OCI-LY1 (cell line): ENCODE measurements around the gene SLC27A3.

ENCODE experiments used
- H2AFZ ChIP-seq: fragments of 200-600 bp; sonication (generic), shearing (Covaris generic); 2 replicates; pipeline ENCODE4 v1.6.0; 2014; ENCODE audit warnings: antibody characterized with exemption, mild to moderate bottlenecking, low read length
- H3F3A ChIP-seq: fragments of 200-600 bp; sonication (generic), shearing (Covaris generic); 2 replicates; pipeline ENCODE4 v1.6.0; 2014; ENCODE audit warnings: mild to moderate bottlenecking, antibody characterized with exemption, low read length, moderate library complexity; ENCODE audit not compliant: insufficient read depth
- H3K27ac ChIP-seq: fragments of 200-600 bp; sonication (generic); 2 replicates; pipeline ENCODE4 v1.5.1; 2014; ENCODE audit warnings: low read length, mixed run types, mild to moderate bottlenecking, low read depth; ENCODE audit not compliant: poor library complexity, severe bottlenecking
- H3K27me3 ChIP-seq: fragments of 200-600 bp; sonication (generic); 2 replicates; pipeline ENCODE4 v1.6.0; 2014; ENCODE audit warnings: antibody characterized with exemption, mild to moderate bottlenecking, low read length, moderate library complexity; ENCODE audit not compliant: insufficient read depth
- H3K36me3 ChIP-seq: fragments of 200-600 bp; sonication (generic); 2 replicates; pipeline ENCODE4 v1.6.1; 2014; ENCODE audit warnings: mild to moderate bottlenecking, antibody characterized with exemption, low read length, moderate library complexity, mixed read lengths; ENCODE audit not compliant: insufficient read depth
- H3K4me1 ChIP-seq: fragments of 200-600 bp; sonication (generic); 2 replicates; pipeline ENCODE4 v1.5.1; 2014; ENCODE audit warnings: mild to moderate bottlenecking, low read length, moderate library complexity; ENCODE audit not compliant: insufficient read depth, severe bottlenecking
- H3K4me2 ChIP-seq: fragments of 200-600 bp; sonication (generic), shearing (Covaris generic); 2 replicates; pipeline ENCODE4 v1.6.1; 2014; ENCODE audit warnings: low read length
- H3K4me3 ChIP-seq: fragments of 200-600 bp; sonication (generic); 2 replicates; pipeline ENCODE4 v1.5.1; 2014; ENCODE audit warnings: low read length, low read depth, mild to moderate bottlenecking, mixed read lengths; ENCODE audit not compliant: poor library complexity, severe bottlenecking
- H3K79me2 ChIP-seq: fragments of 200-600 bp; shearing (Covaris generic); 2 replicates; pipeline ENCODE4 v1.6.1; 2016; ENCODE audit warnings: mixed run types, low read length, mixed read lengths; ENCODE audit not compliant: insufficient read depth
- H3K9ac ChIP-seq: fragments of 200-600 bp; sonication (generic), shearing (Covaris generic); 2 replicates; pipeline ENCODE4 v1.6.1; 2014; ENCODE audit warnings: mild to moderate bottlenecking, low read length, mixed read lengths
- H3K9me2 ChIP-seq: fragments of 200-600 bp; sonication (generic), shearing (Covaris generic); 2 replicates; pipeline ENCODE4 v1.6.1; 2014; ENCODE audit warnings: low read depth, mild to moderate bottlenecking, low read length, mixed read lengths
- H3K9me3 ChIP-seq: fragments of 200-600 bp; shearing (Covaris generic); 2 replicates; pipeline ENCODE4 v1.6.1; 2014; ENCODE audit warnings: low read length, mixed read lengths
- H4K20me1 ChIP-seq: fragments of 200-600 bp; sonication (generic), shearing (Covaris generic); 2 replicates; pipeline ENCODE4 v1.6.0; 2016; ENCODE audit warnings: mild to moderate bottlenecking, low read length; ENCODE audit not compliant: insufficient read depth
- EZH2 ChIP-seq: fragments of 200-600 bp; sonication (generic), shearing (Covaris generic); IDR thresholded peaks from 2 replicates; pipeline ENCODE4 v1.8.0; 2017; ENCODE audit warnings: borderline replicate concordance, mixed run types, mild to moderate bottlenecking, antibody characterized with exemption, low read length, moderate library complexity, mixed read lengths
- TF ChIP-seq, protein P1 (sequence below): fragments of 200-600 bp; sonication (generic), shearing (Covaris generic); IDR thresholded peaks from 2 replicates; pipeline ENCODE4 v1.5.1; 2017; ENCODE audit warnings: mild to moderate bottlenecking, antibody characterized with exemption, low read length, moderate library complexity, mixed read lengths

Gene SLC27A3, protein sequence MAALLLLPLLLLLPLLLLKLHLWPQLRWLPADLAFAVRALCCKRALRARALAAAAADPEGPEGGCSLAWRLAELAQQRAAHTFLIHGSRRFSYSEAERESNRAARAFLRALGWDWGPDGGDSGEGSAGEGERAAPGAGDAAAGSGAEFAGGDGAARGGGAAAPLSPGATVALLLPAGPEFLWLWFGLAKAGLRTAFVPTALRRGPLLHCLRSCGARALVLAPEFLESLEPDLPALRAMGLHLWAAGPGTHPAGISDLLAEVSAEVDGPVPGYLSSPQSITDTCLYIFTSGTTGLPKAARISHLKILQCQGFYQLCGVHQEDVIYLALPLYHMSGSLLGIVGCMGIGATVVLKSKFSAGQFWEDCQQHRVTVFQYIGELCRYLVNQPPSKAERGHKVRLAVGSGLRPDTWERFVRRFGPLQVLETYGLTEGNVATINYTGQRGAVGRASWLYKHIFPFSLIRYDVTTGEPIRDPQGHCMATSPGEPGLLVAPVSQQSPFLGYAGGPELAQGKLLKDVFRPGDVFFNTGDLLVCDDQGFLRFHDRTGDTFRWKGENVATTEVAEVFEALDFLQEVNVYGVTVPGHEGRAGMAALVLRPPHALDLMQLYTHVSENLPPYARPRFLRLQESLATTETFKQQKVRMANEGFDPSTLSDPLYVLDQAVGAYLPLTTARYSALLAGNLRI

DNA sequence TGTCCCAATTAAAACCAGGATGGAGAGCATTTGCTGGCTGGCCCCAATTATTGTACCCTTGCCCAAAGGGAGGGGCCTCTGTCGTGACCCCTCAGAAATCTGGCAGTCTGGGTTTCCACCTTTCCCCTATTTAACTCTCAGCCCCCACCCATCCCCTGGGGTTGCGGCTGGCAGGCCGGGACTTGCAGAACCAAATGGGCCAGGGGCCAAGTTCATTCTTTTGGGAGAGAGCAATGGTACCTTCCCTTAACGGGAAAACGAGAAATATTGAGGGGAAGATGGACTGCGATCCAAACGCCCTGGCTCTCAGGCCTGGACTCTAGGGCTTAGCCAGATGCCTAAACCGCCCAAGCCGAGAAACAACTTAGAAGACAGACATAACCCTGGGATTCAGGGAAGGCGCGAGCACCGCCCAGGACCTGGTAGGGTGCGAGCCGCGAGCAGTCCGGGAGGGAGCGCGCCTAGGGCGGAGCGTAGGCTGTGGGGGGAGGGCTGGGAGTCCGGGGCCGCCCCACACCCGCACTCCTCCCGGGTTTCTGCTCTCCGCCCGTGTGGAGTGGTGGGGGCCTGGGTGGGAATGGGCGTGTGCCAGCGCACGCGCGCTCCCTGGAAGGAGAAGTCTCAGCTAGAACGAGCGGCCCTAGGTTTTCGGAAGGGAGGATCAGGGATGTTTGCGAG lies at the start of gene SLC27A3:
SLC27A3 (plus strand) TSS at position 628 of the 678 bp plus-strand sequence. CDS start 91 bp downstream, outside the sequence.
- Histone ChIP-seq H3K9me2 (no peaks in the 10 kb centered on the region), H3K4me2 (peak within 1 kb of the TSS; percentile 76), H4K20me1 (no peaks in the 10 kb centered on the region), H2AFZ (no peak within 1 kb of the TSS), H3F3A (no peaks in the 10 kb centered on the region), H3K27ac (peak within 1 kb of the TSS; percentile 8), H3K4me1 (peaks cover 12% of the 10 kb centered on the region), H3K27me3 (no peaks in the 10 kb centered on the region), H3K4me3 (peak within 1 kb of the TSS; percentile 64), H3K36me3 (peaks cover 42% of the 10 kb centered on the region), H3K9ac (peak within 1 kb of the TSS; percentile 62), H3K79me2 (no peaks in the 10 kb centered on the region), H3K9me3 (no peaks in the 10 kb centered on the region)
- no peak for TF ChIP-seq EZH2
- TF ChIP-seq, protein P1, sequence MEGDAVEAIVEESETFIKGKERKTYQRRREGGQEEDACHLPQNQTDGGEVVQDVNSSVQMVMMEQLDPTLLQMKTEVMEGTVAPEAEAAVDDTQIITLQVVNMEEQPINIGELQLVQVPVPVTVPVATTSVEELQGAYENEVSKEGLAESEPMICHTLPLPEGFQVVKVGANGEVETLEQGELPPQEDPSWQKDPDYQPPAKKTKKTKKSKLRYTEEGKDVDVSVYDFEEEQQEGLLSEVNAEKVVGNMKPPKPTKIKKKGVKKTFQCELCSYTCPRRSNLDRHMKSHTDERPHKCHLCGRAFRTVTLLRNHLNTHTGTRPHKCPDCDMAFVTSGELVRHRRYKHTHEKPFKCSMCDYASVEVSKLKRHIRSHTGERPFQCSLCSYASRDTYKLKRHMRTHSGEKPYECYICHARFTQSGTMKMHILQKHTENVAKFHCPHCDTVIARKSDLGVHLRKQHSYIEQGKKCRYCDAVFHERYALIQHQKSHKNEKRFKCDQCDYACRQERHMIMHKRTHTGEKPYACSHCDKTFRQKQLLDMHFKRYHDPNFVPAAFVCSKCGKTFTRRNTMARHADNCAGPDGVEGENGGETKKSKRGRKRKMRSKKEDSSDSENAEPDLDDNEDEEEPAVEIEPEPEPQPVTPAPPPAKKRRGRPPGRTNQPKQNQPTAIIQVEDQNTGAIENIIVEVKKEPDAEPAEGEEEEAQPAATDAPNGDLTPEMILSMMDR, result no peak

DNA sequence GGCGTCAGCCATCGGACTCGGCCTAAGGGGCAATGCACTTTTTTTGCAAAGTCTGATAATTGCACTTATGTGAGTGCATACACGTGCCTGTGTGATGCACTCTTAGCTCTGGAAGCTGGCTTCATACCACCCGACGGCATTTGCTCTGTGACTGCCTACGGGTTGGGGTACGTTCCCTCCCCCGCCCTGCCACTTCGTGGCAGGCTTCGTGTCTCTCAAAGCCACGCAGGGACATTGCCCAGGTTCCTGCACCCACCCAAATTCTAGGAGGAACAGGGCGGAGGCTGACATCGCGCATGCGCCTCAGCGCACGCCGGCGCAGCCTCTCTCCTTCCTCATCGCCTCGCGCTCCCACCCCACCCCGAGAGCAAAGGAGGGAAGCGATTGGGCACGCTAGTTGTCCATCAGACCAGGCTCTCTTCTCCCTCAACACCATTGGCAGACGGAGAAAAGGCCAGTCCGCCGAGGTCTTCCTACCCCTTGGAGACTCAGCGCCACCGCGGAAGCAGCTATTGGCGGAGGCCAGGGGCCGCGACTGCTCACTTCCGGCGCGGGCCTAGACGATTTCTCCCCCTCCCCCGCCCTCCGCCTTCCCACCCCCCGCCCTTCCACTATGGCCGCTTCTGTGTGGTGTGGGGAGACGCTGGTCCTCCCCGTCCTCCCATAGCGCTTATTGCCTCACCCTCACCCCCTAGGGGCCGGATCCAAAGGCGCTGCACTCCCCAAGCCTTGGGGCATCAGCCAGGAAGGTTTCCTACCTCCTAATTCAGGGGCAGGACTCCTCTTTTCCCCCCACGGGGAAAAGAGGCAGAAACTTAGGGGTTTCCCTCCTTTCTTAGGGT lies 47.5 kb upstream of the SLC27A3 start, which contains the start of gene INTS3:
INTS3 (plus strand) TSS at position 588 of the 842 bp plus-strand sequence. CDS start 585 bp downstream, outside the sequence.
- Histone ChIP-seq H4K20me1 (no peaks in the 10 kb centered on the region), H3K79me2 (peaks cover 11% of the 10 kb centered on the region; the same call in 1 of the 2 replicates), H3K4me1 (peaks cover 39% of the 10 kb centered on the region), H3K27me3 (no peaks in the 10 kb centered on the region), H3K9ac (peak within 1 kb of the TSS; percentile 100), H3K27ac (peak within 1 kb of the TSS; percentile 78), H3F3A (0 out of 2 replicates have a peak, but pooled peaks cover 4% of the 10 kb centered on the region), H3K9me2 (no peaks in the 10 kb centered on the region), H2AFZ (no peak within 1 kb of the TSS), H3K36me3 (0 out of 2 replicates have a peak, but pooled peaks cover 7% of the 10 kb centered on the region), H3K4me3 (peak within 1 kb of the TSS; percentile 100), H3K4me2 (peak within 1 kb of the TSS; percentile 100), H3K9me3 (no peaks in the 10 kb centered on the region)
- TF ChIP-seq EZH2, result no peak
- TF ChIP-seq, protein P1, result no peak
